HL-60 (cell line): ENCODE data around the gene CNIH2.

Source experiments
- CTCF ChIP-seq: IDR thresholded peaks from one replicate; pipeline ENCODE4 v1.5.1; 2011; ENCODE audit warnings: low read length, control low read depth, inconsistent platforms; ENCODE audit not compliant: insufficient read depth
- GABPA ChIP-seq: IDR thresholded peaks from 2 replicates; pipeline ENCODE4 v1.6.1; 2012; ENCODE audit warnings: low read depth
- REST ChIP-seq: IDR thresholded peaks from 2 replicates; pipeline ENCODE4 v1.6.1; 2012; ENCODE audit warnings: low read depth; ENCODE audit not compliant: insufficient replicate concordance

GRCh38 chr11:66328031-66328301 is 50.0 kb downstream of the CNIH2 start:
- TF ChIP-seq REST (no peak), CTCF (no peak), GABPA (no peak)
